BJ (cell line): Measurements from ENCODE around the gene ZNF764. TPM values are rescaled to one million over a fixed set of nuclear protein-coding genes. Genes with fewer than 3 reads are reported as not detected.

Experiments
- CTCF ChIA-PET: fragments of 350-600 bp; formaldehyde crosslinking; extraction: SDS; loops from one replicate; lab custom pipeline; 2021; ENCODE audit warnings: antibody characterized with exemption, inconsistent platforms; lab: Yijun Ruan, JAX
- POLR2A ChIA-PET: fragments of 300-600 bp; sonication (Branson Sonifier 250); formaldehyde crosslinking; extraction: SDS; loops from one replicate; lab custom pipeline; 2021; ENCODE audit warnings: antibody characterized with exemption; lab: Charles Lee
- DNase-seq: peaks from one replicate; pipeline ENCODE4 v3.0.0-alpha.2; 2011; ENCODE audit warnings: low read depth
- H3K27me3 ChIP-seq: 2 replicates; pipeline ENCODE4 v1.6.0; 2011; ENCODE audit warnings: low read length; ENCODE audit not compliant: control insufficient read depth, insufficient read depth
- H3K36me3 ChIP-seq: 2 replicates; pipeline ENCODE4 v1.5.1; 2011; ENCODE audit warnings: low read length; ENCODE audit not compliant: control insufficient read depth, insufficient read depth
- H3K4me3 ChIP-seq: 2 replicates; pipeline ENCODE4 v1.5.1; 2011; ENCODE audit warnings: low read depth, mild to moderate bottlenecking, control low read depth, low read length
- polyA plus RNA-seq: library from polyadenylated mRNA; depleted of rRNA; stranded (reverse); fragments of >200 nt; gene quantifications from 2 replicates; pipeline ENCODE4 v1.2.3, GENCODE V29; 2011
- TF ChIP-seq, protein P1 (sequence below): IDR thresholded peaks from 2 replicates; pipeline ENCODE4 v1.5.1; 2011; ENCODE audit warnings: low read depth, mild to moderate bottlenecking, control low read depth, inconsistent platforms, low read length, moderate library complexity; ENCODE audit not compliant: insufficient read depth

The ZNF764 gene
- polyA plus RNA-seq, 1 experiment = 2.6 TPM

GRCh38 chr16:30527635-30528178 is 30.5 kb downstream of the ZNF764 start:
- TF ChIP-seq, protein P1, sequence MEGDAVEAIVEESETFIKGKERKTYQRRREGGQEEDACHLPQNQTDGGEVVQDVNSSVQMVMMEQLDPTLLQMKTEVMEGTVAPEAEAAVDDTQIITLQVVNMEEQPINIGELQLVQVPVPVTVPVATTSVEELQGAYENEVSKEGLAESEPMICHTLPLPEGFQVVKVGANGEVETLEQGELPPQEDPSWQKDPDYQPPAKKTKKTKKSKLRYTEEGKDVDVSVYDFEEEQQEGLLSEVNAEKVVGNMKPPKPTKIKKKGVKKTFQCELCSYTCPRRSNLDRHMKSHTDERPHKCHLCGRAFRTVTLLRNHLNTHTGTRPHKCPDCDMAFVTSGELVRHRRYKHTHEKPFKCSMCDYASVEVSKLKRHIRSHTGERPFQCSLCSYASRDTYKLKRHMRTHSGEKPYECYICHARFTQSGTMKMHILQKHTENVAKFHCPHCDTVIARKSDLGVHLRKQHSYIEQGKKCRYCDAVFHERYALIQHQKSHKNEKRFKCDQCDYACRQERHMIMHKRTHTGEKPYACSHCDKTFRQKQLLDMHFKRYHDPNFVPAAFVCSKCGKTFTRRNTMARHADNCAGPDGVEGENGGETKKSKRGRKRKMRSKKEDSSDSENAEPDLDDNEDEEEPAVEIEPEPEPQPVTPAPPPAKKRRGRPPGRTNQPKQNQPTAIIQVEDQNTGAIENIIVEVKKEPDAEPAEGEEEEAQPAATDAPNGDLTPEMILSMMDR = no peak
- POLR2A ChIA-PET = interaction anchor here (1.1 kb wide), 1 partner anchor 277 kb away, joined by 3 read pairs; no protein-coding TSS in a partner anchor
- H3K4me3 ChIP-seq = peak overlapping the region; percentile 15; the same call in 1 of the 2 replicates
- no peaks in the 10 kb centered on the region for H3K27me3 ChIP-seq
- CTCF ChIA-PET = interaction anchor here (0.6 to 1.3 kb wide), 5 partner anchors 9 to 1573 kb away, joined by 3 to 4 read pairs (median 3); partner anchors contain the start of genes TBX6 and ZNF764
- H3K36me3 ChIP-seq = no peaks in the 10 kb centered on the region; the same call in none of the 2 replicates
- no peak for DNase-seq

GRCh38 chr16:30526823-30527634 is 31.1 kb downstream of the ZNF764 start:
- Histone ChIP-seq H3K27me3 (no peaks in the 10 kb centered on the region), H3K4me3 (peak overlapping the region; percentile 77), H3K36me3 (no peaks in the 10 kb centered on the region; the same call in 1 of the 2 replicates)
- CTCF ChIA-PET = interaction anchor here (0.9 to 1.3 kb wide), 4 partner anchors 9 to 435 kb away, joined by 3 to 4 read pairs (median 3); partner anchors contain the start of genes TBX6 and ZNF764
- DNase-seq = peak; percentile 74
- POLR2A ChIA-PET = interaction anchor here (1.1 kb wide), 1 partner anchor 278 kb away, joined by 3 read pairs; no protein-coding TSS in a partner anchor
- TF ChIP-seq, protein P1 = peak; percentile 48

GRCh38 chr16:30526137-30526822 is 31.9 kb downstream of the ZNF764 start, which contains the start of gene ZNF768:
TSS of gene ZNF768 (minus strand) at chr16:30526566. CDS start at chr16:30526413, 153 bp downstream.
- H3K27me3 ChIP-seq = no peaks in the 10 kb centered on the region
- ChIA-PET POLR2A (no interaction called here), CTCF (interaction anchor here (0.6 to 1.3 kb wide), 5 partner anchors 10 to 434 kb away, joined by 3 to 4 read pairs (median 3); partner anchors contain the start of gene TBX6)
- TF ChIP-seq, protein P1 = no peak
- H3K4me3 ChIP-seq = peak within 1 kb of the TSS; percentile 77
- DNase-seq = no peak
- H3K36me3 ChIP-seq = no peaks in the 10 kb centered on the region; the same call in 1 of the 2 replicates

DNA sequence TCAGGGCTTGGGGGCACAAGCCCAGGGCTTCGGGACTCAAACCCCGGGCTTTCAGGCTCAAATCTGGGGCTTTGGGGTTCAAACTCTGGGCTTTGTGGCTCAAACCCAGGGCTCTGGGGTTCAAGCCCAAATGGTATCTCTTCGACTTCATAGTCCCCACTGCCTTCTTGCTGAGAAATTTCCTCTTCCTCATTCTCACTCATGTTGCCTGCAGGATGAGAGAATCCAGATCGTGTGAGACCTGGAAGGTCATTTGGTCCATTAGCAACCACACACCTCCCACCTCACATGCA is 32.4 kb downstream of the ZNF764 start:
- no peaks in the 10 kb centered on the region for H3K27me3 ChIP-seq
- POLR2A ChIA-PET = no interaction called here
- H3K4me3 ChIP-seq = peak overlapping the region; percentile 77
- no peaks in the 10 kb centered on the region; the same call in 1 of the 2 replicates for H3K36me3 ChIP-seq
- DNase-seq = no peak
- TF ChIP-seq, protein P1 = no peak
- CTCF ChIA-PET = interaction anchor here (0.6 to 1.1 kb wide), 2 partner anchors 32 to 117 kb away, joined by 4 read pairs; no protein-coding TSS in a partner anchor
